ES-I3 (cell line): ENCODE data around the gene MYO7A.

Source experiments
- H3K36me3 ChIP-seq: 2 replicates; pipeline ENCODE4 v1.6.1; 2013; ENCODE audit warnings: mild to moderate bottlenecking, low read length, control low read depth, moderate library complexity; ENCODE audit not compliant: insufficient read depth
- H3K4me1 ChIP-seq: 2 replicates; pipeline ENCODE4 v1.6.1; 2013; ENCODE audit warnings: mild to moderate bottlenecking, control low read depth, low read length; ENCODE audit not compliant: insufficient read depth
- H3K9ac ChIP-seq: 2 replicates; pipeline ENCODE4 v1.6.1; 2013; ENCODE audit warnings: low read depth, mild to moderate bottlenecking, low read length, moderate library complexity
- H3K9me3 ChIP-seq: 2 replicates; pipeline ENCODE4 v1.6.1; 2013; ENCODE audit warnings: mild to moderate bottlenecking, low read length, moderate library complexity; ENCODE audit not compliant: control insufficient read depth, insufficient read depth

Gene MYO7A

DNA sequence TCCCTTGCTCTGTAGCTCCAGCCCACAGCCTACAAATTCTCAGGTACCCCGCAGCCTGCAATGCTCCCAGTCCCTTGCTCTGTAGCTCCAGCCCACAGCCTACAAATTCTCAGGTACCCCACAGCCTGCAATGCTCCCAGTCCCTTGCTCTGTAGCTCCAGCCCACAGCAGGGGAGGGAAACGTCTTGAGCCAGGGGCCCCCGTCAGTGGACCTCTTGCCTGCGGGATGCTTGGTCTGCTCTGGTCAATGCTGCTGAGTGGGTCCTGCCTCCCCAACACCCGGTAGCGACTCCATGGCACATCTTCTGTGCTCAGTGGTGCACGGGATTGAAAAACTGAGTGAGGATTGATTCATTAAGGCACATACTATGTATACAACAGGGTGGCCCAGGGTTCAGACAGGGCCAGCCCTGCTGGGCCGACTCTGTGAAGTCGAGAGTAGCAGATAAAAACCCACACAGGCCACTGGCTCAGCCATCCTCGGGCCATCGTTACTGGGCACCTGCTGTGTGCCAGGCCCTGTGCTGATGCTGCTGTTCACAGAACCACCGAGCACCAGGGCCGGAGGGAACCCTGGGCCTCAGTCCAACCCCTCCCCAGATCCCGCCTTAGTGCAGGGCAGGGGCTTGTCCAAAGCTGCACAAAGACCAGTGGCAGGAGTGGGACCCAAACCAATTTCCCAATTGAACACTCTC, 69.7 kb downstream of the MYO7A start:
- Histone ChIP-seq H3K9me3 (no peaks in the 10 kb centered on the region), H3K36me3 (no peaks in the 10 kb centered on the region)

DNA sequence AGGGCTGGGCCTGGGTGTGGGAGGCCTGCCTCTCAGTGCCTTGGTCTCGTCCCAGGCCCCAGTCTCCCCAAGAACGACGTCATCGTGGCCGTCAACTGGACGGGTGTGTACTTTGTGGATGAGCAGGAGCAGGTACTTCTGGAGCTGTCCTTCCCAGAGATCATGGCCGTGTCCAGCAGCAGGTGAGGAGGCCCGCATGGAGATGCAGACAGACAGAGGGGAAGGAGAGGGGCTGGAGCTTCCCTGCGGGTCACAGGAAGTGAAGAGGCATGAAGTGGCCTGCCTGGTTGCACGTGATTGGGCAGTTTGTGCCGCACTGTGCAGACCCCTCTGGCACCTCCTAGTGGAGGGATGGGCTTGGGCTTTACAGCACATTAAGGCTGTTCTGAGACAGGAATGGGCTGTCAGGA, 70.4 kb downstream of the MYO7A start:
- no peak overlapping the region for H3K9ac ChIP-seq
- H3K4me1 ChIP-seq: peaks cover 3% of the 10 kb centered on the region; the same call in 1 of the 2 replicates
- H3K9me3 ChIP-seq: no peaks in the 10 kb centered on the region

More for the DNA sequence above, 69.7 kb downstream of the MYO7A start:
- no peaks in the 10 kb centered on the region; the same call in 1 of the 2 replicates for H3K4me1 ChIP-seq
- no peak overlapping the region for H3K9ac ChIP-seq

DNA sequence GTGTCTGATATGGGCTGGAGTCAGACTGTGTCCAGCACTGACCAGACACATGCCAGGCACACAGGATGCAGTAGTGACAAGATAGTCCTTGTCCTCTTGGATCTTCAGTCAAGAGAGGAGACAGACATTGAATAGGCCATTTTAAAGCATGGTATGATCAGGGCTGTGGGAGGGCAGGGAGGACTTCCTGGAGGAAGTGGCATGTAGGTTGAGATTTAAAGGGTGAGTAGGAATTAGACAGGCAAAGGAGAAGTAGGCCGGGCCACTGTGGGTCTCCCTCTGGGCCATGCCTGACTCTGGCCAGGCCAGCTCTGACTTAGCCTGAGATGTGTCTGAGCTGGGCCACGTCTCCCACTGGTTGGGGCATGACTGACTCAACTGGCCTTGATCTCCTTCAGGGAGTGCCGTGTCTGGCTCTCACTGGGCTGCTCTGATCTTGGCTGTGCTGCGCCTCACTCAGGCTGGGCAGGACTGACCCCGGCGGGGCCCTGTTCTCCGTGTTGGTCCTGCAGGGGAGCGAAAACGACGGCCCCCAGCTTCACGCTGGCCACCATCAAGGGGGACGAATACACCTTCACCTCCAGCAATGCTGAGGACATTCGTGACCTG, 71.2 kb downstream of the MYO7A start:
- H3K9ac ChIP-seq: no peak overlapping the region
- no peaks in the 10 kb centered on the region for H3K9me3 ChIP-seq
- H3K4me1 ChIP-seq: peaks cover 6% of the 10 kb centered on the region; the same call in 1 of the 2 replicates
- no peaks in the 10 kb centered on the region for H3K36me3 ChIP-seq

More for the DNA sequence above, 70.4 kb downstream of the MYO7A start:
- H3K36me3 ChIP-seq: no peaks in the 10 kb centered on the region

DNA sequence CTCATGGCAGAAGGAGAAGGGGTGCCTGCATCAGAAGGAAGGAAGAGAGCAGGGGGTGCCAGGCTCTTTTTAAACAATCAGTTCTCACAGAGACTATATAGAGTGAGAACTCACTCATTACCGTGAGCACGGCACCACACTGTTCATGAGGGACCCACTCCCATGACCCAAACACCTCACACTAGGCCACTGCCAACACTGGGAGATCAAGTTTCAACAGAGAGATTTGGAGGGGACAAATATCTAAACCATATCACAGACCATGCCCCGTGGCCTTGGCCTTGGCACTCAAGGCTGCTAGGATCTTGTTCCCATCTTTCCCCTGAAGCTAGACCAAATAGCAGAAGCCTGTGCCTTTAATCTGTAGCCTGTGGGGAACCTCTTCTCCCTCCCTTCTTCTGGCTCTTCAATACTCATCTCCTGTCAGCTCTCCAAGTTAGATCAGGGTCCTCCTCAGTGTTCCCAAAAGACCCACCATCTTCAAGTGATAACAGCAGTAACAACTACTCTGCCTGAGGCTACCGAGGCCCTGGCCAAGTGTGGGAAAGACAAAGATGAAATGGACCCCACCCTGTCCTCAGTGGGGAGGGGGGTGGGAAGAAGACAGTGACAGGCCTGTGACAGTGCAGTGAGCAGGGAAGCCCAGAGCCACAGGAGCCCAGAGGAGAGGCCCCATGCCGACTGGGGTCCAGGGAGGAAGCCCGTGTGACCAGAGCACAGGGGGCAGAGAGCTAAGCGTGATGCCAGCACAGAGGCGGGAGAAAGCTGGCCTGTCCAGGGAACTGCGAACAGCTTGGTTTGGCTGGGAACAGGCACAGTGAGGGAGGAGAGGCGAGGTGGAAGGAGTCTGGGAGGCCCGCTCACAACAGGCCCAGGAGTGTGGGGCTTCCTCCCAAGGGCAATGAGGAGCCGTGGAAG, 72.6 kb downstream of the MYO7A start:
- Histone ChIP-seq H3K36me3 (no peaks in the 10 kb centered on the region), H3K9me3 (no peaks in the 10 kb centered on the region), H3K4me1 (peaks cover 6% of the 10 kb centered on the region; the same call in 1 of the 2 replicates), H3K9ac (no peak overlapping the region)

DNA sequence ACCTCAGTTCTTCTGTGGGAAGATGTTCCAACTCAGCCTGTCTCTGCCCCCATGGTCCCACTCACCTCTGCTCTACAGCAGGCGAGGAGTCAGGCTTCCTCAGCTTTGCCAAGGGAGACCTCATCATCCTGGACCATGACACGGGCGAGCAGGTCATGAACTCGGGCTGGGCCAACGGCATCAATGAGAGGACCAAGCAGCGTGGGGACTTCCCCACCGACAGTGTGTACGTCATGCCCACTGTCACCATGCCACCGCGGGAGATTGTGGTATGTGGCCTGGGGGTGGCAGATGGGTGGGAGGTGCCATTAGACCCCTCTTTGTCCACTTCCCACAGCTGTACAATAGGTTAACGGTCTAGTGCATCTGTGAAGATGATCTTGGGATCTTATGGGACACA, 73.3 kb downstream of the MYO7A start:
- no peak overlapping the region for H3K9ac ChIP-seq

DNA sequence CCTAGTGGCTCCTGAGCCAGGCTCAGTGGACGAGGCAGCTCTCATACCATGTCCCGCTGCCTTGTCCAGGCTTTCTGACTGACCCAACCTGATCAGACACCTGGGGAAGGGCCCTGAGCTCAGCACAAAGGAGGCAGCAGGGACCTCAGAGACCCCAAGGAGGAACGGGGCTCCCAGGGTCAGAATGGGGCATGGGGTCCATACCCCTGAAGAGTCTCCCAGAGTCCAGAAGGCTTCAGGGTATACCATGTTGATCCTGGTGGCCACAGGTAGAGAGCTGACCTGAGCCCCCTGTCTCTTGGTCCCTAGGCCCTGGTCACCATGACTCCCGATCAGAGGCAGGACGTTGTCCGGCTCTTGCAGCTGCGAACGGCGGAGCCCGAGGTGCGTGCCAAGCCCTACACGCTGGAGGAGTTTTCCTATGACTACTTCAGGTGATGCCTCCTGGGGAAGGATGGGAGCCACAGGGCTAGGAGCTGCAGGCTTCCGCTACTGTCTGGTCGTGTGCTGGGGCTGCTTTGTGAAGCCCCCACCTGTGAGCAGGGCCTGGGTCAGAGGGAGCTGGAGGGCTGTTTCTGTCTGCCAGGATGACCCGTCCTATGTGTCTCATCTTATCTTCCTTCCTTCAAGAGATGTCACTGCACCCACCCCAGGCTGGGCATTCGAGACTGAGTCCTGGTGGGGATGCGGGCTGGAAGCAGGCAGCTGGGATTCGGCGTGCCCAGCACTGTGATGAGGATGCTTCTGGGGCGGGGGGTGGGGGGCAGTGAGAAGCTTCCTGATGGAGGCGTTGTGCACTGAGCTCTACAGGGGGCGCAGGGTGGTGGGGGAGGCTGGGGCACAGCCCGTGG, 74.2 kb downstream of the MYO7A start:
- Histone ChIP-seq H3K9ac (no peak overlapping the region), H3K4me1 (peaks cover 6% of the 10 kb centered on the region; the same call in 1 of the 2 replicates), H3K9me3 (no peaks in the 10 kb centered on the region), H3K36me3 (no peaks in the 10 kb centered on the region)

More for the DNA sequence above, 73.3 kb downstream of the MYO7A start:
- no peaks in the 10 kb centered on the region for H3K9me3 ChIP-seq
- H3K4me1 ChIP-seq: peaks cover 6% of the 10 kb centered on the region; the same call in 1 of the 2 replicates
- no peaks in the 10 kb centered on the region for H3K36me3 ChIP-seq

DNA sequence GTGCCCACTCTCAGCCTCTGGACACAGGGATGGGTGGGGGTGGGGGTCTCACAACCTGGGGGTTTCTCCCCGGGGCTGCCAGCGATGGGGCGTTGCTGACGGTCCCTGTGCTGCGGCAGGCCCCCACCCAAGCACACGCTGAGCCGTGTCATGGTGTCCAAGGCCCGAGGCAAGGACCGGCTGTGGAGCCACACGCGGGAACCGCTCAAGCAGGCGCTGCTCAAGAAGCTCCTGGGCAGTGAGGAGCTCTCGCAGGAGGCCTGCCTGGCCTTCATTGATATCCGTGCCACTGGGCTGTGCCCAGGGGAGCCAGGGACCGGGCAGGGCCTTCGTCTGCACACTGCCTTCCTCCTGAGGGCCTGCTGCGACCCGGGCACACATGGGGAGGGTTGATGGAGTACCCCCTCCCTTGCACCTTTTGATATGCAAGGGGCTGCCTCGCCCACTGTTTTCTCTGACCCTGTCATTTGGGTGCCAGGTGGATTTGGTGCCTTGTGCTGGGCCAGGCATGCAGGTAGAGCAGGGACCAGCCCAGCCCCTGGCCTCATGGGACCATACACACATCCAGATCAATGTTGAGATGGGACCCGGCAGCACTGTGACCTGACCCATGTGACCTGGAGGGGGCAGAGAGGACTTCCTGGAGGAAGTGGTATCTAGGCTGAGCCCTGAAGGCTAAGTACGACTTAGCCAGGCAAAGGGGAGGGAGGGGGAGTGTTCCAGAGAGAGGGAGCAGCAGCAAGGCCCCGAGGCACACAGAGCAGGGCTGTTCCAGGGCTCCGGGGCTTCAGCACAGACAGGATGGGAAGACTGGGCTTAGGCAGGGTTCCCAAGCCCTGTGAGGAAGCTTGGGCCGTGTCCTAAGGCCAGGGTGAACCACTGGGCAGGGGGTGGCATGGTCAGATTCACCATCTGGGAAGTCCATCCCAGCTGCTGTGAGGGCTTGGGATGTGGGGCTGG, 75.2 kb downstream of the MYO7A start:
- Histone ChIP-seq H3K4me1 (peaks cover 6% of the 10 kb centered on the region; the same call in 1 of the 2 replicates), H3K9ac (no peak overlapping the region), H3K9me3 (no peaks in the 10 kb centered on the region), H3K36me3 (no peaks in the 10 kb centered on the region)

DNA sequence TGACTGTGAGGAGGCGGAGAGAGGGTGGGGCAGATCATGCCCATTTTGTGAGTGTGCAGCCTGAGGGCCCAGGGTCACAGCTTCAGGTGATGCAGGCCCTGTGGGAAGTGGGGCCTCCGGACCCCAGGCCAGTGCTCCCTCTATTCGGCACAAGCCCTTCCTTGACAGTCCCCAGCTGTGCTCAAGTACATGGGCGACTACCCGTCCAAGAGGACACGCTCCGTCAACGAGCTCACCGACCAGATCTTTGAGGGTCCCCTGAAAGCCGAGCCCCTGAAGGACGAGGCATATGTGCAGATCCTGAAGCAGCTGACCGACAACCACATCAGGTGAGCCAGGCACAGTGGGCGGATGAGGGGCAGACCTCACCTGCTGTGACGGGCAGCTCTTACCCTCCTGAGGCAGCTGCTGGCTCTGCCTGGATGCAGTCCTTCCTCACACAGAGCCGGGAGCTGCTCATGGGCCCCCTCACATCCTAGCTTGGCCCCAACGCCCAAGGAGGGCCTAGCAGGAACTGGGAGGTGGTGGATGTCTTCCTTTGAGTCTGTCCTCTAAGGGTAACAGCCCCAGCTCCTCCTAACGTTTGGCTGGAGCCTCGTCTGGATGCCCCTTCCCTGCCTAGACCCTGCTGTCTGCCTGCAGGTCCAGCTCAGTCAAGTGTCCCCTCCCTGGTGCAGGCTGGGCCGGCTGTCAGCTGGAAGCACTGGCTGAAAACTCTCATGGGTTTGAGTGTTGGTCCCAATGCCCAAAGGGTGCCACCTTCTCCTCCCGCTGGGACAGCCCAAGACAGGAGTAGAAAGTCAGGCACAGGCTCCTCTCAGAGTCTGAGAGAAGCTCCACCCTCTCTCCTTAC, 76.1 kb downstream of the MYO7A start:
- H3K9me3 ChIP-seq: no peaks in the 10 kb centered on the region
- H3K4me1 ChIP-seq: peaks cover 6% of the 10 kb centered on the region; the same call in 1 of the 2 replicates
- no peaks in the 10 kb centered on the region for H3K36me3 ChIP-seq
- H3K9ac ChIP-seq: no peak overlapping the region

DNA sequence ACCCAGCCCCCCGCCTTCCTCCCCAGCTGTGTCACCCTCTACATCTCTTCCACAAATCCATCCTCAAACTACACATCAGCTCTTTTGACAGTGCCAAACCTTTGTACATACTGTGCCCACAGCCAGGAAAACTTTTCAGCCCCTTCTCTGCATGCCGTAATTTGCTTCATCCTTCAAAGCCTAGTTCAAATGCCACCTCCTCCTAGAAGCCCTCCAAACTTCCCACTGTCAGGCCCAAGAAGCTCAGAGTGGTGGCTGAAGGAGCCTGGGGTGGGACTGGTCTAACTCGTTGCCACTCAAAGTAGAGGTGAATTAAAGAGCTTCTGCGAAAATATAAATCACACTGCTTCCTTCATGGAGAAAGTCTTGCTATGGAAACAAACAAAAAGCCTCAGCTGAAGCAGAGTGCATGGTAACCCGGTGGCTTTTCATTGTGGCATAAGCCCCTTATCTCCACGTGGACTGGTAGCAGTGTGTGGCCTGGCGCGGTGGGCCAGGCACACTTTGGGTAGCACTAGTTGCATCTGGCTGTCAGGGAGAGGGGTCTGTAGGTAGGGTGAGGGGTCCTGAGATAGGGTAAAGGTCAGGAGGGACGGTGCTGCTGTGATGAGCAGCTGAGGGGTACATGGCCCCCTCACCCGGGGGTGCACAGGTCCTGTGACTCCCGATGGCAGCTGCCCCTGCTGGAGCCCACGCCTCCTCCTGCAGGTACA, 76.9 kb downstream of the MYO7A start:
- Histone ChIP-seq H3K9me3 (no peaks in the 10 kb centered on the region), H3K9ac (no peak overlapping the region), H3K36me3 (no peaks in the 10 kb centered on the region), H3K4me1 (peaks cover 6% of the 10 kb centered on the region; the same call in 1 of the 2 replicates)

DNA sequence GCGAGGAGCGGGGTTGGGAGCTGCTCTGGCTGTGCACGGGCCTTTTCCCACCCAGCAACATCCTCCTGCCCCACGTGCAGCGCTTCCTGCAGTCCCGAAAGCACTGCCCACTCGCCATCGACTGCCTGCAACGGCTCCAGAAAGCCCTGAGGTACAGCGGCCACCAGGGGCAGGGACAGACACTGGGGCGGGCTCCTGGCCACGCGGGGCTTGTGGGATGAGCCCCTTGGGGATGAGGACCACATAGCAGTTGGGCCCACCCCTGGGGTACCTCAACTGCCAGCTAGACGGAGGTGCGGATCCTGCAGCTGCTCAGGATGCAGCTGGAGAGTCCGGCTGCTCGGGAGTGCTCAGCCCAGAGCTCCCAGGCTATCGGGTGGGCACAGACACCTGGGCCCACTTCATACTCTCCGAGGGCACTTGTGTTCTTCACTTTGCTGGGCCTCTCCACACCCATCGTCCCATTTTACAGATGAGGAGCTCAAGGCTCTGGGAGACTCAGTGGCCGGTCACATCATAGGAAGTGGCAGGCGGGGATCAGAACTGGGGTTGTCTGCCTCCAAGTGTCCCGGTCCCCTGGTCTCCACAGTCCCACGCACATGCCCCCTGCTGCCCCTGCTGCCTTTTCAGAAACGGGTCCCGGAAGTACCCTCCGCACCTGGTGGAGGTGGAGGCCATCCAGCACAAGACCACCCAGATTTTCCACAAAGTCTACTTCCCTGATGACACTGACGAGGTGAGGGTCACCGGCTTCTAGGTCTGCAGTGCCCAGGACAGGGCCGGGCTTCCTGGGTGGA, 77.6 kb downstream of the MYO7A start:
- Histone ChIP-seq H3K4me1 (peaks cover 6% of the 10 kb centered on the region; the same call in 1 of the 2 replicates), H3K9me3 (no peaks in the 10 kb centered on the region), H3K9ac (no peak overlapping the region), H3K36me3 (no peaks in the 10 kb centered on the region)
